Activated gamma-delta T cell (primary cell): ENCODE measurements around the gene RYR1.
A peak's percentile ranks its signal among the peaks of the same experiment; 100 is the strongest.
"Not testable (repeated sequence)": the region's sequence is repeated elsewhere in the genome, so short reads cannot be mapped to it uniquely, and the experiment has no call there.

Experiments
- DNase-seq: peaks from one replicate; lab custom pipeline; 2025; lab: John Stamatoyannopoulos, UW

RYR1 gene

DNA sequence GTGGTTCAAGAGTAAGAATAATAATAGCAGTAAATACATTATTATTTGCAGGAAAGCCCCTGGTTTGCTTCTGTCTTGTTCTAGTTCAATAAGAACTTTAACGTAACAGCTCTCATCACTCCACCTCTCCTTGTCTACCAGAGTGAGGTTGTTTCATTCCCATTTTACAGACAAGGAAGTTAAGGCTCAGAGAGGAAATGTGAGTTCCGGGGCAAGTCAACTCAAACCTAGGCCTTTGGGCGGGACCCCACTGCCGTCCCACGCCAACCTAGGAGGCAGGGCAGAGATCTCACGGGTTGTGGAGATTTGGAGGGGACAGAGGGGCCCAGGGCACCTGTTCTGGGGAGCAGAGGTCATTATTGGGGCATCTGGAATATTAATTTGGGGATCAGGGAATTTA lies 182.8 kb downstream of the RYR1 start:
- DNase-seq, result no peak

- no peak for DNase-seq
Observed at GRCh38 chr19:38617283-38617763, 183.8 kb downstream of the RYR1 start.

- DNase-seq, result peak; percentile 40
Observed at GRCh38 chr19:38617764-38618589, 184.5 kb downstream of the RYR1 start, which contains the start of gene MAP4K1. Gene MAP4K1 (minus strand): TSS chr19:38617953. CDS start chr19:38617895, 58 bp downstream.

GRCh38 chr19:38618590-38619360 lies 185.3 kb downstream of the RYR1 start, which contains the start of gene EIF3K:
Gene EIF3K (plus strand): TSS chr19:38619188. CDS start chr19:38619269, 81 bp downstream.
- peak; percentile 95 for DNase-seq

DNA sequence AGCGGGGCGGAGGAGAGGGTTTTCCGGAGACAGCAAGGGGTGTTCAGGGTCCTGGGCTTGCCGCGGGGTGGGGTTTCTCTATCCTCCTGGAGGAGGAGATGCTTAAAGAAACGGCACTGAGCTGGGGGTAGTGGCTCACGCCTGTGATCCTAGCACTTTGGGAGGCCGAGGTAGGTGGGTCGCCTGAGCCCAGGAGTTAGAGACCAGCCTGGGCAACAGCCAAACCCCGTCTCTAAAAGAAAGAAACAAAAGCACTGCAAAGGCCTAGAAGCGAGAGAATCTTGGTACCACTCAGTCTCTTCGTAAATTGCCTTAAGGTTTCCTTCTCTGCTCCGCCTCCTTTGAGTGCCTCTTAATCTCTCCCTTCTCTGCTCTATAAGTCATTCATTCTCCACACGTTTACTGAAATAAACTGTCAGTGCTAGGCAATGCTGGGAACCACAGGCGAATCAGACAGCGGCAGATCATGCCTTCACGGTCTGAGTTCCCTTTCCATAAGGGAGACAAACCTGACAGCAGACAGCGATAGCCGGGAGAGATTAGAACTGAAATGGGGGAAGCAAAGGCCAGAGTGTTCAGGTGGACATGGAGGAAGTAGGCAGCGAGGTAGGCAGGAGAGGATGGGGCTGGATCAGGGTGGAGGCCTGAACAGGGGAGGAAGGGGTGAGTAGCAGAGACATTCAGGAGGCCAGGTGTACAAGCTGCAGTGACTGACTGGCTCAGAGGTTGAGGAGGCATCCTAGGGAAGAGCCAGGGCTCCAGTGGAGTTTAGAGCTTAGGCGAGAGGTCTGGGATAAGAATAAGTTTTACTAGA lies 186.1 kb downstream of the RYR1 start:
- DNase-seq, result no peak

- DNase-seq, result no peak
Observed at GRCh38 chr19:38624822-38625221, 191.3 kb downstream of the RYR1 start.

- DNase-seq, result no peak
Observed at GRCh38 chr19:38626401-38626800, 192.9 kb downstream of the RYR1 start.

DNA sequence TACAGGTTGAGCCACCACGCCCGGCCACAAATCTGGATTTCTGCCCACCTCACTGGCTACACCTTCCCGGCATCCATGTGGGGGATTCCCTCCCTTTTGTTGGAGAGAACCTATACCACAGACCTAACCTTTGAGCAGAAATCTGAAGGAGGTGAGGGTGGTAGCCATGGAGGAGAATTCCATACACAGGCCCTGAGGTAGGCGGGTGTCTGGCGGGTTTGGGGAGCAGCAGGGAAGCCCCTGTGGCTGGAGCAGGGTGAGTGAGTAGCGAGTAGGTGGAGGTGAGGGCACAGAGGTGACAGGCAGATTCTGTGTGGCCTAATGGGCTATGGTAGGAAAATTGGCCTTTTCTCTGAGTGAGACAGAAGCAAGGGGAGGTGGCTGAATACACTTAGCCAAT lies 196.1 kb downstream of the RYR1 start:
- DNase-seq, result no peak

DNA sequence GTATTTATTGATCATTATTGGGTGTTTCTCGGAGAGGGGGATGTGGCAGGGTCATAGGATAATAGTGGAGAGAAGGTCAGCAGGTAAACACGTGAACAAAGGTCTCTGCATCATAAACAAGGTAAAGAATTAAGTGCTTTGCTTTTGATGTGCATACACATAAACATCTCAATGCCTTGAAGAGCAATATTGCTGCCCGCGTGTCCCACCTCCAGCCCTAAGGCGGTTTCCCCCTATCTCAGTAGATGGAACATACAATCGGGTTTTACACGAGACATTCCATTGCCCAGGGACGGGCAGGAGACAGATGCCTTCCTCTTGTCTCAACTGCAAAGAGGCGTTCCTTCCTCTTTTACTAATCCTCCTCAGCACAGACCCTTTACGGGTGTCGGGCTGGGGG lies 197.8 kb downstream of the RYR1 start:
- DNase-seq, result not testable (repeated sequence)

DNA sequence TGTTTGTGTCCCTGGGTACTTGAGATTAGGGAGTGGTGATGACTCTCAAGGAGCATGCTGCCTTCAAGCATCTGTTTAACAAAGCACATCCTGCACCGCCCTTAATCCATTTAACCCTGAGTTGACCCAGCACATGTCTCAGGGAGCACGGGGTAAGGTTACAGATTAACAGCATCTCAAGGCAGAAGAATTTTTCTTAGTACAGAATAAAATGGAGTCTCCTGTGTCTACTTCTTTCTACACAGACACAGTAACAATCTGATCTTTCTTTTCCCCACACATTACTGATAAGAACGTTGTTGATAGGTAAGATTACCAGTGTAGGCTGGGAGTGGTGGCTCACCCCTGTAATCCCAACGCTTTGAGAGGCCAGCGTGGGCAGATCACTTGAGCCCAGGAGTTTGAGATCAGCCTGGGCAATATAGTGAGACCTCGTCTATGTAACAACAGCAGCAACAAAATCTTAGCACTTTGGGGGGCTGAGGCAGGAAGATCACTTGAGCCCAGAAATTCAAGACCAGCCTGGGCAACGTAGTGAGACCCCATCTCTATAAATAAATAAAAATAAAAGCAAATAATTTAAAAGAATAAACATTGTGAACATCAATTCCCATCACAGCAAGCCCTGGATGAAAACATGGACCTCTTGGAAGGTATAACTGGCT lies 198.5 kb downstream of the RYR1 start:
- DNase-seq, result not testable (repeated sequence)

- no peak for DNase-seq
Observed at GRCh38 chr19:38632476-38633213, 199.2 kb downstream of the RYR1 start.

GRCh38 chr19:38634757-38635482 lies 201.4 kb downstream of the RYR1 start:
- no peak for DNase-seq

DNA sequence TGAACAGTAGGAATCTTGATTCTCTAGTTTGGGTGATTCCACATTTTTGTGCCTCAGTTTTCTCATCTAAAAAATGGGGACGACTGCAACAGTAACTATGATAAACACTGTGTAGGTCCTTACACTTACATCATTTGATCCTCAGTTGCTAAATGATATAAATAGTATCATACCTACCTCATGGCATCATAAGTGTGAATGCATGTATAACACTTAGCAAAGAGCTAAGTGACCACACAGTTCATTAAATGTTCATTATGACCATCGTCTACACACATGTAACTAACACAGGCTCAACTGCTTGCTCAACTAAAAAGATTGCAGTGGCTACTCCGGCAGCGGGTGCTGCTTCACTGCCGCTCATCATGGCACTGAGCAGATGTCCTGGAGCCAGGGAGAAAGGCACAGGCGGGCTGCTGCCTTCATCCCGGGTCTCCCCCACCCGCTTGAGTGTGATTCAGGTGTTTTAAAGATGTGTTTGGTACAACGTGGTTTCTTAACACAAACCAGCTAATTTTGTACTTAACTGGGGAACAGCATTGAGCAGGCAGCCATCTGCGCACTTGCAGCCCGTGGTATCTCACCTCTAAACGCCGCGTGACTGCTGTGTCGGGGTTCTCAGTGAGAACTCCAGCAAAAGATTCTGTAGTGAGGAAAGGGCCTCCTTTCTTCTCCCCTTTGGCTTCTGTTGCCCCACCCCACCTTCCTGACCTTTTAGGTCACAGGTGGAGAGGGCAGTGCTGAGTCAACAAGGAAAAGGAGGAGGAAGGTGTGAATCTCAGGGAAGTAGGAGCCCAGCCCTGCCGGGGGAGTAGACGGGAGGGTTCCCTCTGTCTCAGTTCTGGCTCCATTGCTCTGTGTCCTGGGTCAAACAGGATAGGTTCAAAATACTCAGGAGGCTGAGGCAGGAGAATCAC lies 202.2 kb downstream of the RYR1 start:
- DNase-seq, result no peak
